GM18951 (cell line): ENCODE data around the gene RAC2.

Experiments used
- POLR2A ChIP-seq: IDR thresholded peaks from 4 replicates; pipeline ENCODE4 v1.6.1; 2011; ENCODE audit warnings: mild to moderate bottlenecking; ENCODE audit not compliant: insufficient read length, insufficient read depth; ENCODE audit errors: extremely low read depth
- in situ Hi-C: fragments of 300-500 bp; cut with MboI; formaldehyde crosslinking; loops from one replicate; pipeline ENCODE4 v1.12.0; 2022; ENCODE audit warnings: low sequenced_read_pairs, mixed read lengths, inconsistent platforms; ENCODE audit not compliant: unreplicated experiment

RAC2 gene

DNA sequence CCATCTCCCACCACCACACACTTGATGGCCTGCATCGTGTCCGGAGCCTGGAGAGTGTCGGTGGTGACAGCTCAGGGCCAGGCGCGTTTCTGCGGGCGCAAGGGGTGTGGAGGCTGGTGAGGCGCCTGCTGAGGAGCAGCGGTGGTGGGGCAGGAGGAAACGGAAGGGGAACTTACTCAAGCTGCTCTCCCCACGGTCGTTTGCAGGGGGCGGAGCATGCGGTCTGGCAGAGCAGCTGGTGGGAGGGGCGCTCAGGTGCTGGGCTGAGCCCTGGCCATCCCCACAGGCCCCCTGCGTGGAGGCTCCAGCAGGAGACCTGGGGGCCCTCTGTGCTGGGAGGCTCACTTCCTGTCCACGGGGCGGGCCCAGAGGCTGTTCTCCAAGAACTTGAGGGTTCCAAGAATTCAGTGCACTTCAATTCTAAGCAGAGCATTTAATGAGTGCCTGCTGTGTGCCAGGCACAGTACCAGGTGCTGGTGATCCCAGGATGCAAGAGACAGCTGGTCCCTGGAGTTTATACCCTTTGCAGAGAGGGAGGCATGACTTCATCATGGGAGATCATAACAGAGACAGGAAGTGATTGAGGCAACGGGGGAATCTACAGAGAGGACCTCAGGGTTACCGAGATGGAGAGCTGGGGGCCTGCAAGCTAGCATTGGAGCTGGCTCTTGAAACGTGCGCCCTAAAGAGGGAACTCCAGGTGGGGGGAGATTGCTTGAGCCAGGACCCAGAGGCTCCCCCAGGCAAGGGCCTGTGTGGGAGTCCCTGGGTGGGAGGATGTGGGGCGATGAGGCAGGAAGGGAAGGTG, at the start of gene RAC2:
RAC2 (minus strand) TSS at position 156 of the 808 bp plus-strand sequence; CDS start at position 35, 121 bp downstream.
- in situ Hi-C loops = no loop called here
- peak; percentile 94 for TF ChIP-seq POLR2A

- no peak for TF ChIP-seq POLR2A
- in situ Hi-C loops = no loop called here
Measured at GRCh38 chr22:37293172-37293571, 49.1 kb upstream of the RAC2 start.

DNA sequence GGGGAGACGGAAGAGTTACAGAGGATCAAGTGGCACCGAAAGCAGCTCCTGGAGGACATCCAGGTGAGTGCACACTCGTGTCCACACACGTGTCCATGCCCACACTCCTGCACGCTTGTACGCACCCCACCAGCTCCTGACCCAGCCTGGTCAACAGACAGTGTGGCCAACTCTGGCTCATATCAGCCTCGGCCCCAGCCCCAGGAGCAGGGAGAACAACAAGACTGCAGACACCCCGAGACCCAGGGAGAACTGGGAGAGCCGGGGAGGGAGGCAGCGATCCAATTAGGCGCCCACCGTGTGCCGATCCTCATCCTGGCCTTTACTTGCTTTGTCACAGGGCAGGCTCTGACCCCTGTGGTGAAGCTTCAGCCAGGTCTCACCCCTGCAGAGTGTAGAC, 48.6 kb upstream of the RAC2 start:
- in situ Hi-C loops = no loop called here

DNA sequence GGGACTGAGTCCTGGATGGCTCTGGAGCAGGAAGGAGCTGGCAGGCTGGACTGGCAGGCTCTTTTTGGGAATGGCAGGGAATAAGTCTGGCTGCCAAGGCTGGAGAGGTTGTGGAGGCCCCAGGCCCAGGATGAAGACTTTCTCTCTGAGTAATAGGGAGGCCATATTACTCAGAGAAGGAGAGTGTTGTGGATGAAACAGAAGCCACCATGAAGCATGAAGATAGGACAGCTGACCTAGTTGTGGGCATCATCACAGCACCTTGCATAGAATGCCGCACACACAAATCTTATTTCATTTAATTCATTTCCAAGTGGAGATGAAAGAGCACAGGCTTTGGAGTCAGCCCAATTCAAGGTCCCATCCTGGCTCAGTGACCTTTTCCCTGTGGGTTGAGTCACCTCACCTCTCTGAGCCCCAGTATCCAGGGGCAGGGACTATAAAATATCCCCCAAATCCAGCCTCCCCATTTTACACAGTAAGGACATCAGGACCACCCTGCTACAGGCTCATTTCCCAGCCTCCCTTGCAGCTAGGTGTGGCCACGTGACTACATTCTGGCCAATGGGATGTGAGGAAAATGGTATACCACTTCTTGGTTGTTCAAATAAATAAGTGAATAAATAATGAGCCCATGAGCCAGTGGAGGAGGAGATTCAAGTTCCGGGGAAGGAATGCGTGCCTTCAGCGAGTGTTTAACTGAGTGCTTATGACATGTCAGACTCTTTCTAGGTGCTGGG, 47.7 kb upstream of the RAC2 start:
- in situ Hi-C loops = no loop called here

More for the DNA sequence above, 48.6 kb upstream of the RAC2 start:
- TF ChIP-seq POLR2A = no peak

GRCh38 chr22:37290737-37291136, 46.7 kb upstream of the RAC2 start:
- in situ Hi-C loops = no loop called here
- no peak for TF ChIP-seq POLR2A

More for the DNA sequence above, 47.7 kb upstream of the RAC2 start:
- TF ChIP-seq POLR2A = no peak

GRCh38 chr22:37289156-37289735, 45.2 kb upstream of the RAC2 start:
- in situ Hi-C loops = no loop called here
- no peak for TF ChIP-seq POLR2A

DNA sequence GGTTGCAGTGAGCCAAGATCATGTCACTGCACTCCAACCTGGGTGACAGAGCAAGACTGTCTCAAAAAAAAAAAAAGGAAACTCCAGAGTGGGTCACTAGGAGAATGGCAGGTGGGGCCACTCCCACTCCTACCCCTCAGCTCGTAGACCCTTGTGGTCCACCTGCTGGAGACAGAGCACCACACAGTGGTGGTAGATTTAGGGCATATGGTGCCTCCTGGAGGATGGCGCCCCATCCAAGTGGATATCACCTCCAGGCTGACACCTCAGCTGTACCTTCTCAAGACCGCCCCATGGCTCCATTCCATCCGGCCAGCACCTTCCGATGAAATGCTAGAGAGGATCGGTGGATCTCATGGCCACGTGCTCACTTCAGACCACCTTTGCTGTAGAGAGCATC, 44.5 kb upstream of the RAC2 start:
- no peak for TF ChIP-seq POLR2A
- in situ Hi-C loops = no loop called here

- in situ Hi-C loops = no loop called here
- no peak for TF ChIP-seq POLR2A
Measured at GRCh38 chr22:37287550-37287951, 43.5 kb upstream of the RAC2 start.

GRCh38 chr22:37285937-37286336, 41.9 kb upstream of the RAC2 start:
- no peak for TF ChIP-seq POLR2A
- in situ Hi-C loops = no loop called here

GRCh38 chr22:37284805-37285355, 40.8 kb upstream of the RAC2 start:
- in situ Hi-C loops = no loop called here
- TF ChIP-seq POLR2A = peak; percentile 34

DNA sequence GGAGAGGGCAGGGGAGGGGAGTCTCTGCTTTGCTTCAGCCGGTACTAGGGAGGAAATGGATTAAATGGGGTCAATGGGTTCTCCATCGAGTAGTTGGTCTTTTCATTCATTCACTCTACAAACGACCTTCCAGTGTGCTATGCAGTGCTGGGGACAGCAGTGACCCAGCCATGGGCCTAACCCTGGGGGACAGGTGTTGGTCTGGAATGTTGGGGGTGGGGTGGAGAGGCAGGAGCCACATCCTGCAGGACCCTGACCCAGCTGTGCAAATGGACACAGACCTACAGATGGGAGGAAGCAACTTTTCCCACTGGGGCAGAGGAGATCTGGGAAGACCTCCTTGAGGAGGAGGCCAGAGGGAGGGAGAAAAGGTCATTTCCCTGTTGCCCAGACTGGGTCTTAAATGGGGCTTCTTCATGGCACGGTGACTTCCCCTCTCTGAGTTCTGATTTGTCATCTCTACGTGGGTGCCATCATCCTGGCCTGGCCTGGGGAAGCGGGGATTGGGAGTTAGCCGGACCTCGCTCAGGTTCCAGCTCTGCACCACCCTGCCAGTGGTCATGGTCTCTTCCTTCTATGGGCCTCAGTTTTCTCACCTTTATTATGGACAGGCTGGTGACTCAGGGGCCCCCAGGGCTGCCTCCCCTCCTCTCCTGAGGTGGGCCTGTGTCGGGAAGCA, 40.2 kb upstream of the RAC2 start:
- in situ Hi-C loops = no loop called here
- TF ChIP-seq POLR2A = no peak

DNA sequence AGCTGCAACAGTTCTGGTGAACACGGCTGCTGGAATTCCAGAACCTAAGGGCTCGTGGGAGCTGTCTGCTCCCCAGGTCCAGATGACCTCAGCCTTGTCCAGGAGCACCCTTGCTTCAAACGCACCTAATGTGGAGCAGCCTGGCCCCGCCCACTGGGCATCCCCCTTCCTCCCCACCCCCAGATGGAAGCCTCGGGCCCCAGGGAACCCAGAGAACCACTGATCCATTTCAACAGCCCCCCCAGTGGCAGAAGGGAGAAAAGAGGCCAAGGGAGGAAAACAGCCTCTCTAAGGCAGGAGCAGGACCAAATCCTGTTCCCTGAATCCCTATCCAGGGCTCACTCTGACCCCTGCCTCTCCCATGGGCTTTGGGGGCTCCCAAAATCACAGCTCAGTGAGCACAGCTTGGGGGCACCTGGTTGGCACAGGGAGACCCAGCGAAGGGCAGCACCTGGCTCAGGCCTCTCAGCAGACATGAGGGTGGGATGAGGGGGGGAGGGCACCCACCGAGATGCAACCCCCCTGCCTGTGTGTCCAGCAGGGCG, 39.4 kb upstream of the RAC2 start:
- no peak for TF ChIP-seq POLR2A
- in situ Hi-C loops = no loop called here

GRCh38 chr22:37282385-37282677, 38.3 kb upstream of the RAC2 start, which contains the start of gene CYTH4:
TSS of gene CYTH4 (plus strand) at chr22:37282508. CDS start at chr22:37282570, 62 bp downstream.
- peak; percentile 46 for TF ChIP-seq POLR2A
- in situ Hi-C loops = no loop called here
